A673 (cell line): Measurements from ENCODE around the gene CFAP58. TPM values are rescaled to one million over a fixed set of nuclear protein-coding genes. Genes with fewer than 3 reads are reported as not detected.

Experiments used
- BruUV-seq: library from RNA; stranded (reverse); fragments of 400-500 nt; replicated peaks from 2 replicates; lab custom pipeline; 2021; lab: Mats Ljungman, UMichigan
- CTCF ChIA-PET: fragments of 300-600 bp; sonication (Branson Sonifier 250); formaldehyde crosslinking; loops from one replicate; lab custom pipeline; 2022; ENCODE audit warnings: antibody characterized with exemption; lab: Charles Lee
- POLR2A ChIA-PET: fragments of 300-600 bp; sonication (Branson Sonifier 250); formaldehyde crosslinking; loops from one replicate; lab custom pipeline; 2022; ENCODE audit warnings: antibody characterized with exemption; ENCODE audit not compliant: low non-redundant PET; lab: Charles Lee
- DNase-seq: peaks from one replicate; pipeline ENCODE4 v3.0.0-alpha.2; 2015; ENCODE audit warnings: low spot score
- H3K27ac ChIP-seq: fragments of 200-600 bp; sonication (generic); 2 replicates; pipeline ENCODE4 v1.5.1; 2016; ENCODE audit warnings: mixed run types, low read depth, mild to moderate bottlenecking, mixed read lengths, antibody characterized with exemption, low read length; ENCODE audit not compliant: poor library complexity, severe bottlenecking
- H3K27me3 ChIP-seq: fragments of 200-600 bp; sonication (generic); replicated peaks from 2 replicates; pipeline ENCODE4 v1.6.1; 2017; ENCODE audit warnings: mixed run types, low read depth, mild to moderate bottlenecking, mixed read lengths, antibody characterized with exemption, low read length; ENCODE audit not compliant: insufficient read depth, poor library complexity
- H3K36me3 ChIP-seq: fragments of 200-600 bp; sonication (generic); 2 replicates; pipeline ENCODE4 v1.6.1; 2016; ENCODE audit warnings: mixed run types, mild to moderate bottlenecking, mixed read lengths, antibody characterized with exemption, low read length; ENCODE audit not compliant: insufficient read depth, poor library complexity, severe bottlenecking
- H3K4me1 ChIP-seq: fragments of 200-600 bp; sonication (generic); 2 replicates; pipeline ENCODE4 v1.6.1; 2017; ENCODE audit warnings: mixed run types, mild to moderate bottlenecking, mixed read lengths, antibody characterized with exemption, low read length; ENCODE audit not compliant: insufficient read depth, poor library complexity, severe bottlenecking
- H3K4me3 ChIP-seq: fragments of 200-600 bp; sonication (generic); 2 replicates; pipeline ENCODE4 v1.5.1; 2016; ENCODE audit warnings: low read depth, mixed run types, mild to moderate bottlenecking, mixed read lengths, low read length; ENCODE audit not compliant: poor library complexity, severe bottlenecking
- H3K9me3 ChIP-seq: fragments of 200-600 bp; sonication (generic); 2 replicates; pipeline ENCODE4 v1.6.1; 2016; ENCODE audit warnings: mixed run types, low read depth, mild to moderate bottlenecking, mixed read lengths, antibody characterized with exemption, low read length; ENCODE audit not compliant: poor library complexity, severe bottlenecking
- EZH2 ChIP-seq: fragments of 200-600 bp; sonication (generic); IDR thresholded peaks from 2 replicates; pipeline ENCODE4 v1.6.1; 2017; ENCODE audit warnings: borderline replicate concordance, low read depth, mild to moderate bottlenecking, mixed read lengths, antibody characterized with exemption, low read length; ENCODE audit not compliant: poor library complexity, severe bottlenecking
- intact Hi-C: fragments of 100-400 bp; cut with micrococcal nuclease; formaldehyde crosslinking; loops from one replicate; pipeline ENCODE4 v1.10.0; 2022; ENCODE audit not compliant: unreplicated experiment
- total RNA-seq: library from RNA; stranded (reverse); gene quantifications from 2 replicates; pipeline ENCODE4 v1.2.3, GENCODE V29; 2021
- TF ChIP-seq, protein P1 (sequence below): fragments of 300-800, 200-600 bp; sonication (generic); conservative IDR thresholded peaks from 2 replicates; pipeline ENCODE4 v1.5.1; 2017; ENCODE audit warnings: low read depth, mild to moderate bottlenecking, antibody characterized with exemption, low read length, moderate library complexity, mixed read lengths

The CFAP58 gene
- total RNA-seq, 1 experiment from 2014 or later = 0.17 TPM

DNA sequence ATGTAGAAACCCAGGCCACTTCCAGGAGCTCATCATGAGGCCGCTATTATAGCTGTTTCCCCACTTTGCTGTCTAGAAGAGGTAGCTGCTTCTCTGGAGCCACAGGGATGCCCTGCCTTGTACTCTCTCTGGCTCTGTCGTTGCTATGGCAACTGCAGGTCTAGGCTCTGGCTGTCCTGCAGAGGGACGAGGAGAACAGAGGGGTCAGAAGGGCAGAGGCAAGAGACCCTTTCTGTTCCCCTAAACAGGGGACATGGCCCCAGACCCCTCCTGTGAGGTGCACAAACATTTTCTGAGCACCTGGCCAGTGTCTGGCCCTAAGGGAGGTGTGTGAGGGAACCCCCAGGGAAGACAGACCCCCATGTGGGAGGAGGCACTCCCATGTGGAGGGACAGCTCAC lies 46.7 kb upstream of the CFAP58 start:
- Histone ChIP-seq H3K4me3 (no peak overlapping the region), H3K9me3 (no peaks in the 10 kb centered on the region), H3K27ac (no peak overlapping the region), H3K27me3 (no peaks in the 10 kb centered on the region), H3K4me1 (no peaks in the 10 kb centered on the region), H3K36me3 (peaks cover 5% of the 10 kb centered on the region)
- TF ChIP-seq, protein P1, sequence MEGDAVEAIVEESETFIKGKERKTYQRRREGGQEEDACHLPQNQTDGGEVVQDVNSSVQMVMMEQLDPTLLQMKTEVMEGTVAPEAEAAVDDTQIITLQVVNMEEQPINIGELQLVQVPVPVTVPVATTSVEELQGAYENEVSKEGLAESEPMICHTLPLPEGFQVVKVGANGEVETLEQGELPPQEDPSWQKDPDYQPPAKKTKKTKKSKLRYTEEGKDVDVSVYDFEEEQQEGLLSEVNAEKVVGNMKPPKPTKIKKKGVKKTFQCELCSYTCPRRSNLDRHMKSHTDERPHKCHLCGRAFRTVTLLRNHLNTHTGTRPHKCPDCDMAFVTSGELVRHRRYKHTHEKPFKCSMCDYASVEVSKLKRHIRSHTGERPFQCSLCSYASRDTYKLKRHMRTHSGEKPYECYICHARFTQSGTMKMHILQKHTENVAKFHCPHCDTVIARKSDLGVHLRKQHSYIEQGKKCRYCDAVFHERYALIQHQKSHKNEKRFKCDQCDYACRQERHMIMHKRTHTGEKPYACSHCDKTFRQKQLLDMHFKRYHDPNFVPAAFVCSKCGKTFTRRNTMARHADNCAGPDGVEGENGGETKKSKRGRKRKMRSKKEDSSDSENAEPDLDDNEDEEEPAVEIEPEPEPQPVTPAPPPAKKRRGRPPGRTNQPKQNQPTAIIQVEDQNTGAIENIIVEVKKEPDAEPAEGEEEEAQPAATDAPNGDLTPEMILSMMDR = no peak
- TF ChIP-seq EZH2 = no peak
- BruUV-seq = no TSS peak
- ChIA-PET CTCF (interaction anchor here (2.0 kb wide), 1 partner anchor 44 kb away, joined by 18 read pairs; no protein-coding TSS in a partner anchor), POLR2A (interaction anchor here (0.9 kb wide), 1 partner anchor 10 kb away, joined by 3 read pairs; no protein-coding TSS in a partner anchor)
- no peak for DNase-seq
- intact Hi-C loops = no loop called here

DNA sequence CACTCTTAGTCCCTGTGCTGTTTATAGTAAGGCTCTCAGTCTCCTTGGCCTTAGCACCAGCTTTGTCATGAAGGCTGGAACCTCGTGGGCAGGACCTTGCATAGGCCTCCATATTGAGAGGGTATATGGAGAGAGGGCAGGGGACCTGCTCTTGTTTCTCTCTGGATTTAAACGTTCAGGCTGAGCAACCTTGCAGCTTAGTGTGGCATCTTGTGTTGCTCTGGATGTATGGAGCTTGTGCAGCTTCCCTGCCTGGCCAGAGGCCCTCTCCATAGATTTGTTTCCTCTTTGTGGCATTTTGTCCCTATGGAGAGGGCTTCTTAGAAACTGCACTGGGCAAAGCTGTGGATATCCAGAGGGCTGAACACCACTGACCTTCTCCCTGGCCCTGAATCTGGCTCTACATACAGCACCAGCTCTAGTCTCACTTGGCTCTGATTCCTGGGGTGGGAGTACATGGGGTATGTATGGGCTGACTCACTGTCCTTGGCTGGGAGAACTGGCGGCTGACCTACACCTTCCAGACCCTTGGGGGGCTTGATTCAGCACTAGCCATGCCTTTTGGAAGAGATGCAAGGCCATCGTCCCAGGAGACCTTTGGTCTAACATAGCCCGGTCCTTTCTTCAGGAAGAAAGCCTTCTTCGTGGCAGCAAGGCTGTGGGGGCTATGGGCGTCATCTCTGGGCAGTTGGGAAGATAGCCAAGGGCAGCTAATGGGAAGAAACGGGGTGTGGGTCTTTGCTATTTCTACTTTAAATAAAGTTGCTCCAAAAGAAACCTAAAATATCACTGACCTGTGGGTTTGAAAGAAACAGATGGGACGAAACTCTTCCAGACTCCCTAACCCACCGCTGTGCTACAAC lies 45.8 kb upstream of the CFAP58 start:
- Histone ChIP-seq H3K4me3 (no peak overlapping the region), H3K36me3 (peaks cover 14% of the 10 kb centered on the region), H3K4me1 (no peaks in the 10 kb centered on the region), H3K9me3 (no peaks in the 10 kb centered on the region), H3K27me3 (no peaks in the 10 kb centered on the region), H3K27ac (no peak overlapping the region)
- BruUV-seq = no TSS peak
- ChIA-PET CTCF (no interaction called here), POLR2A (no interaction called here)
- TF ChIP-seq EZH2 = no peak
- TF ChIP-seq, protein P1 = no peak
- DNase-seq = no peak
- intact Hi-C loops = no loop called here

DNA sequence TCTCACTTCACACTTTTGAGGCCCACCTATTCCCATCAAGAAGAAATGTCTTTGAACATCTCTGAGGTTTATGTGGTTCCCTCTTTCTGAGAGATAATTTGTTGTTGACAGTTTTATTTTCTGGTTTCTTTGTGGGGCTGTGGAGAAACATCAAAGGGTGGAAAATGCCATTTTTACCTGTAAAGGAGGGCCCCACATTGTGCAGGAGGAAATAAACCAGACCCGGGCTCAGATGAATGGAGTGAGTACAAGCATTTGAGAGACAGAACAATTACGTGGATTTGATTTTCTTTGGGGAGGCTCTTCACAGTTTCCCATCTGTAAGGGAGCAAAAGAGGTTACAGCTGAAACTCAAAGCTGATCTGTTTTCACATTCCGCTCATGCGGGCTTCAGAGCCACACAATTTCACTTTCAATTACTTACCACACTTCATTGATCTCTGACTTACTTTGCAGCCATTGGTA lies 45.2 kb upstream of the CFAP58 start:
- H3K27me3 ChIP-seq = no peaks in the 10 kb centered on the region
- POLR2A ChIA-PET = no interaction called here
- H3K9me3 ChIP-seq = no peaks in the 10 kb centered on the region
- TF ChIP-seq, protein P1 = no peak
- TF ChIP-seq EZH2 = no peak
- BruUV-seq = no TSS peak
- intact Hi-C loops = no loop called here
- DNase-seq = no peak
- H3K4me3 ChIP-seq = no peak overlapping the region
- H3K4me1 ChIP-seq = no peaks in the 10 kb centered on the region
- peaks cover 20% of the 10 kb centered on the region for H3K36me3 ChIP-seq
- H3K27ac ChIP-seq = no peak overlapping the region
- CTCF ChIA-PET = no interaction called here
